HG02970 (cell line): ENCODE data around the gene IQCB1.
A peak's percentile ranks its signal among the peaks of the same experiment; 100 is the strongest.
"Not testable (repeated sequence)": the region's sequence is repeated elsewhere in the genome, so short reads cannot be mapped to it uniquely, and the experiment has no call there.

Source experiments
- ATAC-seq: cut with Tn5 transposase; IDR thresholded peaks from one replicate; pipeline ENCODE4 v1.9.1; 2021; ENCODE audit warnings: mild to moderate bottlenecking, moderate library complexity, moderate number of reproducible peaks; ENCODE audit not compliant: unreplicated experiment, low FRiP score

Gene IQCB1, protein sequence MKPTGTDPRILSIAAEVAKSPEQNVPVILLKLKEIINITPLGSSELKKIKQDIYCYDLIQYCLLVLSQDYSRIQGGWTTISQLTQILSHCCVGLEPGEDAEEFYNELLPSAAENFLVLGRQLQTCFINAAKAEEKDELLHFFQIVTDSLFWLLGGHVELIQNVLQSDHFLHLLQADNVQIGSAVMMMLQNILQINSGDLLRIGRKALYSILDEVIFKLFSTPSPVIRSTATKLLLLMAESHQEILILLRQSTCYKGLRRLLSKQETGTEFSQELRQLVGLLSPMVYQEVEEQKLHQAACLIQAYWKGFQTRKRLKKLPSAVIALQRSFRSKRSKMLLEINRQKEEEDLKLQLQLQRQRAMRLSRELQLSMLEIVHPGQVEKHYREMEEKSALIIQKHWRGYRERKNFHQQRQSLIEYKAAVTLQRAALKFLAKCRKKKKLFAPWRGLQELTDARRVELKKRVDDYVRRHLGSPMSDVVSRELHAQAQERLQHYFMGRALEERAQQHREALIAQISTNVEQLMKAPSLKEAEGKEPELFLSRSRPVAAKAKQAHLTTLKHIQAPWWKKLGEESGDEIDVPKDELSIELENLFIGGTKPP

DNA sequence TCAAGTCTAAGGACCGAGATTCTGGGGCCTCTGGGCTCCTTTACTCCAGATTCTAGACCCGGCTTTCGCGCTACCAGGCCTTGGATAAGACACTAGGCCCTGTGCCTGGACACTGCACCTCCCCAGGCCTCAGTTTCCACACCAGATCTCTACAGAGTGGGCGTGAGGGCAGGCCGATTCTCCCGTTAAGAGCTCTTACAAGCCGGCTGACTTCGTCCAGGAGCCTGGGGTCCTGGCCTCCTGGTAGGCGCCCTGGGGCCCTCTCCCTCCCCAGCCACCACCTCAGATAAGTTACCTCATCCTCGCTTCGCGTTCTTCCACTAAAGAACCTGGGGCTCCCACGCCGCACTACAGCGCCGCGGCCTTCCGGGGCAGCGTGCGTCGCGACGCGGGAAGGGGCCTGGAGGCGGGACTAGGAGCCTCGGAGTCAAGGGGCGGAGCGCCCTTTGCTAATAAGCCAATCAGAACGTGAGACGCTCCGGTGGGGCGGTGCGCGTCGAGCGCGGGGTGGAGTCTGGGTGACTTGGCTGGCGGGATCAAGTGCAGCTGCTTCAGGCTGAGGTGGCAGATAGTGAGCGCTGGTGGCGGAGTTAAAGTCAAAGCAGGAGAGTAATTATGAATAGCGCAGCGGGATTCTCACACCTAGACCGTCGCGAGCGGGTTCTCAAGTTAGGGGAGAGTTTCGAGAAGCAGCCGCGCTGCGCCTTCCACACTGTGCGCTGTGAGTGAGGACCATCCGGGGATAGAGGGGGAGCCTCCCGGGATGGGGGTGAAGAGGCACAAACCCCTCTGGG lies at the start of gene IQCB1, which contains the start of gene EAF2:
Gene IQCB1 (minus strand): TSS at position 390 of the 794 bp plus-strand sequence. CDS start 6,100 bp downstream, outside the sequence.
Gene EAF2 (plus strand): TSS at position 539 of the 794 bp plus-strand sequence. CDS start 77 bp downstream, at position 616.
- ATAC-seq = peak; percentile 97

- no peak for ATAC-seq
These were observed 48.6 kb upstream of the IQCB1 start for GRCh38 chr3:121883507-121883906.

GRCh38 chr3:121878411-121878810 lies 43.6 kb upstream of the IQCB1 start:
- no peak for ATAC-seq

- ATAC-seq = no peak
These were observed 36.6 kb upstream of the IQCB1 start for GRCh38 chr3:121871430-121871829.

- ATAC-seq = no peak
These were observed 35.9 kb upstream of the IQCB1 start for GRCh38 chr3:121870717-121871116.

- ATAC-seq = no peak
These were observed 34.9 kb upstream of the IQCB1 start for GRCh38 chr3:121869736-121870135.

GRCh38 chr3:121863801-121864200 lies 28.9 kb upstream of the IQCB1 start:
- no peak for ATAC-seq

DNA sequence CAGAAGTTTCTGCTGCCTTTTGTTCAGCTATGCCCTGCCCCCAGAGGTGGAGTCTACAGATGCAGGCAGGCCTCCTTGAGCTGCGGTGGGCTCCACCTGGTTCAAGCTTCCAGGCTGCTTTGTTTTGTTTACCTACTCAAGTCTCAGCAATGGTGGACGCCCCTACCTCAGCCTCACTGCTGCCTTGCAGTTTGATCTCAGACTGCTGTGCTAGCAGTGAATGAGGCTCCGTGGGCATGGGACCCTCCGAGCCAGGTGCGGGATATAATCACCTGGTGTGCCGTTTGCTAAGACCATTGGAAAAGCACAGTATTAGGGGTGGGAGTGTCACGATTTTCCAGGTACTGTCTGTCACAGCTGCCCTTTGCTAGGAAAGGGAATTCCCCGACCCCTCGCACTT lies 28.4 kb upstream of the IQCB1 start:
- not testable (repeated sequence) for ATAC-seq

GRCh38 chr3:121857778-121858177 lies 22.9 kb upstream of the IQCB1 start:
- not testable (repeated sequence) for ATAC-seq

- ATAC-seq = no peak
These were observed 20.7 kb upstream of the IQCB1 start for GRCh38 chr3:121855555-121855954.

DNA sequence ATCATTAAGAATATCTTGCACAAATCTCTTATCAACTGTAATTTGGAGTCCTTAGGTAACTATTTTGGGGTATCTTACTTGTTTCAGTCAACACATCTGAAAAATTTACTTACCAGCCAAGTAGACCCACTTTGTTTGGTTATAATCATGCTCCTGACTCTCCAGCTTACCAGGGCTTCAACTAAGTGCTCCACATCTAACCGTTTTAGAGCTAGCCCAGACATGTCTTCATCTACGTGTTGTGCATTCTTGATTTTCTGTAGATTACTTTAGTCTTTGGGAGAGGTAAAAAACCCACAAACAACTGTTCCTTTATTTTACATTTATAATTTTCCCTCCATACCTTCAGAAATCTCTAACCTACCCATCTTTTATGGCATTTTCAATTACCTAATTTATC lies 17.4 kb upstream of the IQCB1 start:
- no peak for ATAC-seq

DNA sequence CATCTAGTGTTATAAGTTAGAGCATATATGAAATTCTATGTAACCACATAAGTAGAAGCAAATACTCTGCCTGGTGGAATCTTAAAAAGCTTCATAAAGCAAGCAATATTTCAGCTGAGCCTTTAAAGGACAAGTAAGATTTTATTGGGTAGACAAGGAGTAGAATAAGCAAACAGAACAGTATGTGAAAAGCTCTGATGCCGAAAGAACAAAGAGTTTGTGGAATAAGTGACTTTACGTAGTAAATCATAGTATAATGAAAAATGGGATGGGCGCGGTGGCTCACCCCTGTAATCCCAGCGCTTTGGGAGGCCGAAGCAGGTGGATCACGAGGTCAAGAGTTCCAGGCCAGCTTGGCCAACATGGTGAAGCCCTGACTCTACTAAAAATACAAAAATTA lies 10.0 kb upstream of the IQCB1 start:
- ATAC-seq = no peak

DNA sequence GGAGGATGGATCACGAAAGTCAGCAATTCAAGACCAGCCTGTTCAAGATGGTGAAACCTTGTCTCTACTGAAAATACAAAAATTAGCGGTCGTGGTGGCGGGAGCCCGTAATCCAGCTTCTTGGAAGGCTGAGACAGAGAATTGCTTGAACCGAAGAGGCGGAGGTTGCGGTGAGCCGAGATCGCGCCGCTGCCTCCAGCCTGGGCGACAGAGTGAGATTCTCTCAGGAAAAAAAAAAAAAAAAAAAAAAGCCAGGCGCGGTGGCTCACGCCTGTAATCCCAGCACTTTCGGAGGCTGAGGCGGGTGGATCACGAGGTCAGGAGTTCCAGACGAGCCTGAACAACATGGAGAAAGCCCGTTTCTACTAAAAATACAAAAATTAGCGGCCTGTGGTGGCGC lies 5.1 kb upstream of the IQCB1 start:
- ATAC-seq = no peak

GRCh38 chr3:121836481-121836880 lies 1.6 kb upstream of the IQCB1 start:
- no peak for ATAC-seq

- ATAC-seq = no peak
These were observed 1.2 kb upstream of the IQCB1 start for GRCh38 chr3:121836064-121836463.

DNA sequence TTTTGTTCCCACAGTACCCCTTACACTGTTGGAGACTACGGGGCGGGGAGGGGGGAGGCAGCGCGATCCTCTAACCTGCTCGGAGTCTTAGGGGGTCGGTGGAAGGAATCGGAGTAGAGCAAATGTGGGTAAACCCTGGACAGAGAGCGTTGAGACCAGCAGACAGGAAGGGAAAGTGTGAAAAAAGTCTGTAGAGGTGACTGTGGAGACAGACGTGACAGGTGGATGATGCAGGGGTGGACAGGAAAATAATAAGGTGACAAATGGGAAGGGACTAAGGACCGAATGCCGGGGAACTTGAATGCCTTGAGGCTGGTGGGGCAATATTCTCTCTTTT lies 573 bp upstream of the IQCB1 start:
- no peak for ATAC-seq

- ATAC-seq = no peak
These were observed 646 bp downstream of the IQCB1 start for GRCh38 chr3:121834157-121834670.

DNA sequence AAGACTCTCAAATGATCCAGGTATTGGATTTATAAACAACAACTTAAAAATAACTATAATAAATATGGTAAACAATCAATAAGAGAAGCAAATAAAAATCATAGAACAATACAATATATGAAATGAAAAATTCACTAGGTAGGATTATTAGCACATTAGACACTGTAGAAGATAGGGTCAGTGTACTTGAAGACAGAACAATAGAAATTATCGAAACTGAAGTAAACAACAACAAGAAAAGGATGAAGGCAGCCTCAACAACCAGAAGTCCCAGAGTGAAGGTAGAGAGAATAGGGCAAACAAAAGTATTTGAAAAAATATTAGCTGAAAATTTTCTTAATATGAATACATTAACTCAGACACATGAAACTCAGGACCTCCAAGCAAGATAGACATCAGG lies 11.9 kb downstream of the IQCB1 start:
- ATAC-seq = no peak

DNA sequence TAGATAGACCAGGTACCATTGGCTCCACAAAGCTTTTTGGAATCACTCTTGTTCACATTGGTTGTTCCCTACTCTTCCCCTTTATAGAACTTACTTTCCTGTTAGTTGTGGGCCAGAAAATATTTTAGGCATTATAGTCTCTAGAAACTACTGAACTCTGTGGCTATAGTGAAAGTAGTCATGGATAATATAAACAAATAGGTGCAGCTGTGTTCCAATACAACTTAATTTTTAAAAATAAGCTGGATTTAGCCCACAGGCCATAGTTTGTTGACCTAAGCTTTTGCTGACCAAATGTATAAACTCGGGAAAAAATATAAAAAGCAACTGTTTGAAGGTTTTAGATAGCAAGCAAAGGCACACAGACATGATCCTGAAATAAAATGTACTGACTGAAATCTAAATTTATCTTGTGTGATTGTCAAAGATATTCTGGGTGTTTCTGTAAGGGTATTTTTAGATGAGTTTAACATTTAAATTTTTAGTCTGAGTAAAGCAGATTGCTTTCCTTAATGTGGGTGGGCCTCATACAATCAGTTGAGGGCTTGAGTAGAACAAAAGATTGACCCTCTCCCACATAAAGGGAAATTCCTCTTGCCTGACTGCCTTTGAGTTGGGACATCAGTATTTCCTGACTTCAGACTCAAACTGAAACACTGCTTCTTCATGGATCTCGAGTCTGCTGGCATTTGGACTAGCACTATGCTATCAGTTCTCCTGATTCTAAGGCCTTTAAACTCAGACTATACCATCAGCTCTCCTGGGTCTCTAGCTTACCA lies 13.2 kb downstream of the IQCB1 start:
- no peak for ATAC-seq

- ATAC-seq = no peak
These were observed 15.6 kb downstream of the IQCB1 start for GRCh38 chr3:121819236-121819635.
